ENCODE measurements around the gene TMEM120B. TPM values are rescaled to one million over a fixed set of nuclear protein-coding genes. Genes with fewer than 3 reads are reported as not detected.

The TMEM120B gene
- total and polyA plus RNA-seq, 2 of the 13 experiments (the other 11 are each of a cell fraction or from before 2014, with no cell fraction given) = 7.1 to 12.9 TPM

DNA sequence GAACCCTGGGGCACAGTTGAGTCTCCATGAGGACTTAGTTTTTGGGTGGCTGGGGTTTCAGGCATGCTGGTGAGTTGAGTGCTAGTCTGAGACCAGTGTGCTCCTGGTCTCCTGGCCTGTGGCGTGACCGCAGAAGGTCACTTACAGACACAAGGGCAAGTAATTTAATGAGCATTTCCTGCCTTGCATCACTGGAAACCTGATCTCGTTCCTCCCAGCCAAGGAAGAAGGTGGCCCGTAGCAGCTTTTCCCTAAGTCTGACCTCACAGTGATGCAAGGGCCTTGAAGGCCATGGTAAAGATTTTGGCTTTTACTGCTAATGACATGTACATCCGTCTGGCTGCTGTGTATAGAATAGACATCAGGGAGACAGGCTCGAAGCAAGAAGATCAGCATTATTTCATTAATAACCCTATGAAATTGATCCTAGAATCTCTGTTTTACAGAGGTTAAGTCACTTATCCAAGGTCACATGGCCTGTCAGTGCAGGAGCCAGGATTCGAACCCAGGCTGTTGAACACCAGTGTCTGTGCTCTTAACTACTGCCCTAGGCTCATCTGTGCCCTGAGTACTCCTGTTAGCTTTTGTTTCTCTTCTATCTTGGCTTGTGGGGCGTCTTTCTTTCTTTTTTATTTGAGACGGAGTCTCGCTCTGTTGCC lies 4.6 kb downstream of the TMEM120B start:
- H4K20me1 ChIP-seq (ENCODE audit: insufficient read depth, low read length) = no peaks in the 10 kb centered on the region
- no peak overlapping the region for H2AFZ ChIP-seq (ENCODE audit: low read length)
- no peaks in the 10 kb centered on the region for H3K27me3 ChIP-seq (ENCODE audit: control insufficient read depth in 1 of 2, insufficient read depth in 2 of 2, low read length in 2 of 2)
- ATAC-seq (no peak), FAIRE-seq (no peak), DNase-seq (ENCODE audit: low spot score) (no peak)
- no peak overlapping the region for H3K27ac ChIP-seq (ENCODE audit: extremely low read length, insufficient read depth, low read length)
- H3K4me3 ChIP-seq (replicated peaks in 1 of 3; ENCODE audit: insufficient read depth in 1 of 3, low read depth in 2 of 3, low read length in 3 of 3) = no peak overlapping the region
- H3K4me2 ChIP-seq (ENCODE audit: low read depth, low read length) = no peak overlapping the region
- ChIA-PET CTCF (ENCODE audit: low intra/inter-chr PET ratio, low total read pairs) (no interaction called here), POLR2A (no interaction called here)
- H3K79me2 ChIP-seq (ENCODE audit: insufficient read depth, low read length) = peaks cover 20% of the 10 kb centered on the region
- no peak overlapping the region for H3K9ac ChIP-seq (ENCODE audit: insufficient read depth, low read depth, low read length)
- H3K4me1 ChIP-seq (ENCODE audit: insufficient read depth, low read length) = peaks cover 39% of the 10 kb centered on the region
- no peaks in the 10 kb centered on the region for H3K9me3 ChIP-seq (ENCODE audit: low read length)
- intact Hi-C loops (cut with micrococcal nuclease; ENCODE audit: unreplicated experiment) (no loop called here), in situ Hi-C loops (cut with HindIII; ENCODE audit: extremely low pct_ligation_motif_present, low pct_unique_long_range_greater_than_20kb) (no loop called here)
- no peaks in the 10 kb centered on the region; a peak in 1 of 5 replicates for H3K36me3 ChIP-seq (replicated peaks in 1 of 2; ENCODE audit: control insufficient read depth in 1 of 2, insufficient read depth in 2 of 2, low read length in 2 of 2)
- BruUV-seq (replicated peaks) = no TSS peak
- 92% methylated on average over 8 of the region's 10 CpGs for WGBS (ENCODE audit: low lambda C conversion rate)
- TF ChIP-seq, protein P1, sequence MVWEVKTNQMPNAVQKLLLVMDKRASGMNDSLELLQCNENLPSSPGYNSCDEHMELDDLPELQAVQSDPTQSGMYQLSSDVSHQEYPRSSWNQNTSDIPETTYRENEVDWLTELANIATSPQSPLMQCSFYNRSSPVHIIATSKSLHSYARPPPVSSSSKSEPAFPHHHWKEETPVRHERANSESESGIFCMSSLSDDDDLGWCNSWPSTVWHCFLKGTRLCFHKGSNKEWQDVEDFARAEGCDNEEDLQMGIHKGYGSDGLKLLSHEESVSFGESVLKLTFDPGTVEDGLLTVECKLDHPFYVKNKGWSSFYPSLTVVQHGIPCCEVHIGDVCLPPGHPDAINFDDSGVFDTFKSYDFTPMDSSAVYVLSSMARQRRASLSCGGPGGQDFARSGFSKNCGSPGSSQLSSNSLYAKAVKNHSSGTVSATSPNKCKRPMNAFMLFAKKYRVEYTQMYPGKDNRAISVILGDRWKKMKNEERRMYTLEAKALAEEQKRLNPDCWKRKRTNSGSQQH (CRISPR knock-in tag; IDR thresholded peaks at IDR 0.05; ENCODE audit: low read depth) = no peak
- no peak for TF ChIP-seq ZBTB20 (CRISPR knock-in tag; IDR thresholded peaks at IDR 0.05; ENCODE audit: borderline replicate concordance, low read depth)
- TF ChIP-seq ZNF672 (CRISPR knock-in tag; IDR thresholded peaks at IDR 0.05) = no peak
- TF ChIP-seq ZNF552 (CRISPR knock-in tag; IDR thresholded peaks at IDR 0.05; ENCODE audit: borderline replicate concordance) = no peak
- no peak for TF ChIP-seq ZKSCAN5 (CRISPR knock-in tag; IDR thresholded peaks at IDR 0.05)
- TF ChIP-seq, protein P2, sequence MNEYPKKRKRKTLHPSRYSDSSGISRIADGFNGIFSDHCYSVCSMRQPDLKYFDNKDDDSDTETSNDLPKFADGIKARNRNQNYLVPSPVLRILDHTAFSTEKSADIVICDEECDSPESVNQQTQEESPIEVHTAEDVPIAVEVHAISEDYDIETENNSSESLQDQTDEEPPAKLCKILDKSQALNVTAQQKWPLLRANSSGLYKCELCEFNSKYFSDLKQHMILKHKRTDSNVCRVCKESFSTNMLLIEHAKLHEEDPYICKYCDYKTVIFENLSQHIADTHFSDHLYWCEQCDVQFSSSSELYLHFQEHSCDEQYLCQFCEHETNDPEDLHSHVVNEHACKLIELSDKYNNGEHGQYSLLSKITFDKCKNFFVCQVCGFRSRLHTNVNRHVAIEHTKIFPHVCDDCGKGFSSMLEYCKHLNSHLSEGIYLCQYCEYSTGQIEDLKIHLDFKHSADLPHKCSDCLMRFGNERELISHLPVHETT (CRISPR knock-in tag; conservative IDR thresholded peaks at IDR 0.05) = no peak
- TF ChIP-seq, protein P3, sequence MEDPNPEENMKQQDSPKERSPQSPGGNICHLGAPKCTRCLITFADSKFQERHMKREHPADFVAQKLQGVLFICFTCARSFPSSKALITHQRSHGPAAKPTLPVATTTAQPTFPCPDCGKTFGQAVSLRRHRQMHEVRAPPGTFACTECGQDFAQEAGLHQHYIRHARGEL (CRISPR knock-in tag; IDR thresholded peaks at IDR 0.05) = no peak
- TF ChIP-seq, protein P4, sequence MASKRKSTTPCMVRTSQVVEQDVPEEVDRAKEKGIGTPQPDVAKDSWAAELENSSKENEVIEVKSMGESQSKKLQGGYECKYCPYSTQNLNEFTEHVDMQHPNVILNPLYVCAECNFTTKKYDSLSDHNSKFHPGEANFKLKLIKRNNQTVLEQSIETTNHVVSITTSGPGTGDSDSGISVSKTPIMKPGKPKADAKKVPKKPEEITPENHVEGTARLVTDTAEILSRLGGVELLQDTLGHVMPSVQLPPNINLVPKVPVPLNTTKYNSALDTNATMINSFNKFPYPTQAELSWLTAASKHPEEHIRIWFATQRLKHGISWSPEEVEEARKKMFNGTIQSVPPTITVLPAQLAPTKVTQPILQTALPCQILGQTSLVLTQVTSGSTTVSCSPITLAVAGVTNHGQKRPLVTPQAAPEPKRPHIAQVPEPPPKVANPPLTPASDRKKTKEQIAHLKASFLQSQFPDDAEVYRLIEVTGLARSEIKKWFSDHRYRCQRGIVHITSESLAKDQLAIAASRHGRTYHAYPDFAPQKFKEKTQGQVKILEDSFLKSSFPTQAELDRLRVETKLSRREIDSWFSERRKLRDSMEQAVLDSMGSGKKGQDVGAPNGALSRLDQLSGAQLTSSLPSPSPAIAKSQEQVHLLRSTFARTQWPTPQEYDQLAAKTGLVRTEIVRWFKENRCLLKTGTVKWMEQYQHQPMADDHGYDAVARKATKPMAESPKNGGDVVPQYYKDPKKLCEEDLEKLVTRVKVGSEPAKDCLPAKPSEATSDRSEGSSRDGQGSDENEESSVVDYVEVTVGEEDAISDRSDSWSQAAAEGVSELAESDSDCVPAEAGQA (IDR thresholded peaks at IDR 0.05; ENCODE audit: low read depth) = no peak
- TF ChIP-seq, protein P4 (CRISPR knock-in tag; IDR thresholded peaks at IDR 0.05; ENCODE audit: borderline replicate concordance) = no peak
- no peak for TF ChIP-seq SNAPC2 (CRISPR knock-in tag; IDR thresholded peaks at IDR 0.05)
- TF ChIP-seq SATB2 (CRISPR knock-in tag; IDR thresholded peaks at IDR 0.05) = no peak
- no peak for TF ChIP-seq SIX4 (CRISPR knock-in tag; IDR thresholded peaks at IDR 0.05)
- TF ChIP-seq SALL2 (CRISPR knock-in tag; IDR thresholded peaks at IDR 0.05) = no peak
- TF ChIP-seq, protein P5, sequence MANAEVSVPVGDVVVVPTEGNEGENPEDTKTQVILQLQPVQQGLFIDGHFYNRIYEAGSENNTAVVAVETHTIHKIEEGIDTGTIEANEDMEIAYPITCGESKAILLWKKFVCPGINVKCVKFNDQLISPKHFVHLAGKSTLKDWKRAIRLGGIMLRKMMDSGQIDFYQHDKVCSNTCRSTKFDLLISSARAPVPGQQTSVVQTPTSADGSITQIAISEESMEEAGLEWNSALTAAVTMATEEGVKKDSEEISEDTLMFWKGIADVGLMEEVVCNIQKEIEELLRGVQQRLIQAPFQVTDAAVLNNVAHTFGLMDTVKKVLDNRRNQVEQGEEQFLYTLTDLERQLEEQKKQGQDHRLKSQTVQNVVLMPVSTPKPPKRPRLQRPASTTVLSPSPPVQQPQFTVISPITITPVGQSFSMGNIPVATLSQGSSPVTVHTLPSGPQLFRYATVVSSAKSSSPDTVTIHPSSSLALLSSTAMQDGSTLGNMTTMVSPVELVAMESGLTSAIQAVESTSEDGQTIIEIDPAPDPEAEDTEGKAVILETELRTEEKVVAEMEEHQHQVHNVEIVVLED (CRISPR knock-in tag; IDR thresholded peaks at IDR 0.05; ENCODE audit: borderline replicate concordance) = no peak
